ENCODE measurements around the gene LIMCH1.
"Not testable (repeated sequence)": the region's sequence is repeated elsewhere in the genome, so short reads cannot be mapped to it uniquely, and the experiment has no call there.

LIMCH1 gene

GRCh38 chr4:41538017-41538733, at the start of gene LIMCH1:
LIMCH1 (plus strand) TSS chr4:41538157; CDS start chr4:41605996, 67,839 bp downstream.
- TF ChIP-seq POLR2AphosphoS5 (IDR thresholded peaks at IDR 0.05; ENCODE audit: borderline replicate concordance, low read depth, low read length), result no peak
- H3K36me3 ChIP-seq (ENCODE audit: insufficient read depth, low read length), result no peaks in the 10 kb centered on the region
- no peaks in the 10 kb centered on the region for H3K9me3 ChIP-seq (ENCODE audit: low read depth, low read length)
- no peak within 1 kb of the TSS for H3K27ac ChIP-seq
- no peak for DNase-seq (ENCODE audit: low read depth, low spot score)
- H3K9ac ChIP-seq (ENCODE audit: insufficient read length), result no peak within 1 kb of the TSS
- H3K4me3 ChIP-seq, result no peak within 1 kb of the TSS

- not testable (repeated sequence) for H3K36me3 ChIP-seq (ENCODE audit: insufficient read depth, low read length); DNase-seq (ENCODE audit: low read depth, low spot score); H3K27ac ChIP-seq; H3K9me3 ChIP-seq (ENCODE audit: low read depth, low read length); H3K9ac ChIP-seq (ENCODE audit: insufficient read length); H3K4me3 ChIP-seq
These were observed 46.8 kb upstream of the LIMCH1 start for GRCh38 chr4:41491081-41491576.

- DNase-seq (ENCODE audit: low read depth, low spot score), result no peak
- Histone ChIP-seq H3K36me3 (ENCODE audit: insufficient read depth, low read length) (no peaks in the 10 kb centered on the region), H3K9me3 (ENCODE audit: low read depth, low read length) (no peaks in the 10 kb centered on the region), H3K27ac (no peak overlapping the region), H3K9ac (ENCODE audit: insufficient read length) (no peak overlapping the region), H3K4me3 (no peak overlapping the region)
- no peak for TF ChIP-seq POLR2AphosphoS5 (IDR thresholded peaks at IDR 0.05; ENCODE audit: borderline replicate concordance, low read depth, low read length)
- TF ChIP-seq EZH2 (IDR thresholded peaks at IDR 0.05), result no peak
- no peak for TF ChIP-seq FOXP2 (optimal IDR thresholded peaks at IDR 0.05; ENCODE audit: control extremely low read depth, extremely low read length, insufficient read depth)
These were observed 41.0 kb upstream of the LIMCH1 start for GRCh38 chr4:41496977-41497376.

GRCh38 chr4:41498177-41498576, 39.8 kb upstream of the LIMCH1 start:
- Histone ChIP-seq H3K9me3 (ENCODE audit: low read depth, low read length) (no peaks in the 10 kb centered on the region), H3K4me3 (no peak overlapping the region), H3K27ac (no peak overlapping the region), H3K36me3 (ENCODE audit: insufficient read depth, low read length) (no peaks in the 10 kb centered on the region), H3K9ac (ENCODE audit: insufficient read length) (no peak overlapping the region)
- no peak for TF ChIP-seq EZH2 (IDR thresholded peaks at IDR 0.05)
- no peak for TF ChIP-seq FOXP2 (optimal IDR thresholded peaks at IDR 0.05; ENCODE audit: control extremely low read depth, extremely low read length, insufficient read depth)
- no peak for TF ChIP-seq POLR2AphosphoS5 (IDR thresholded peaks at IDR 0.05; ENCODE audit: borderline replicate concordance, low read depth, low read length)
- no peak for DNase-seq (ENCODE audit: low read depth, low spot score)

- Histone ChIP-seq H3K9me3 (ENCODE audit: low read depth, low read length) (no peaks in the 10 kb centered on the region), H3K9ac (ENCODE audit: insufficient read length) (no peak overlapping the region), H3K4me3 (no peak overlapping the region), H3K27ac (no peak overlapping the region), H3K36me3 (ENCODE audit: insufficient read depth, low read length) (no peaks in the 10 kb centered on the region)
- TF ChIP-seq EZH2 (IDR thresholded peaks at IDR 0.05) (no peak), FOXP2 (optimal IDR thresholded peaks at IDR 0.05; ENCODE audit: control extremely low read depth, extremely low read length, insufficient read depth) (no peak), POLR2AphosphoS5 (IDR thresholded peaks at IDR 0.05; ENCODE audit: borderline replicate concordance, low read depth, low read length) (no peak)
- DNase-seq (ENCODE audit: low read depth, low spot score), result no peak
These were observed 33.7 kb upstream of the LIMCH1 start for GRCh38 chr4:41504167-41504818.

- no peak overlapping the region for H3K9ac ChIP-seq (ENCODE audit: insufficient read length)
- H3K9me3 ChIP-seq (ENCODE audit: low read depth, low read length), result no peaks in the 10 kb centered on the region
- DNase-seq (ENCODE audit: low read depth, low spot score), result no peak
- TF ChIP-seq POLR2AphosphoS5 (IDR thresholded peaks at IDR 0.05; ENCODE audit: borderline replicate concordance, low read depth, low read length), result no peak
- TF ChIP-seq FOXP2 (optimal IDR thresholded peaks at IDR 0.05; ENCODE audit: control extremely low read depth, extremely low read length, insufficient read depth), result no peak
- no peak for TF ChIP-seq EZH2 (IDR thresholded peaks at IDR 0.05)
- H3K36me3 ChIP-seq (ENCODE audit: insufficient read depth, low read length), result no peaks in the 10 kb centered on the region
- no peak overlapping the region for H3K4me3 ChIP-seq
- no peak overlapping the region for H3K27ac ChIP-seq
These were observed 32.7 kb upstream of the LIMCH1 start for GRCh38 chr4:41505161-41505661.

GRCh38 chr4:41506130-41506529, 31.8 kb upstream of the LIMCH1 start:
- no peak overlapping the region for H3K27ac ChIP-seq
- no peaks in the 10 kb centered on the region for H3K36me3 ChIP-seq (ENCODE audit: insufficient read depth, low read length)
- no peak for TF ChIP-seq FOXP2 (optimal IDR thresholded peaks at IDR 0.05; ENCODE audit: control extremely low read depth, extremely low read length, insufficient read depth)
- no peak for TF ChIP-seq EZH2 (IDR thresholded peaks at IDR 0.05)
- no peak for TF ChIP-seq POLR2AphosphoS5 (IDR thresholded peaks at IDR 0.05; ENCODE audit: borderline replicate concordance, low read depth, low read length)
- DNase-seq (ENCODE audit: low read depth, low spot score), result no peak
- no peak overlapping the region for H3K9ac ChIP-seq (ENCODE audit: insufficient read length)
- H3K4me3 ChIP-seq, result no peak overlapping the region
- no peaks in the 10 kb centered on the region for H3K9me3 ChIP-seq (ENCODE audit: low read depth, low read length)

GRCh38 chr4:41507291-41507947, 30.5 kb upstream of the LIMCH1 start:
- Histone ChIP-seq H3K27ac (no peak overlapping the region), H3K4me3 (no peak overlapping the region), H3K36me3 (ENCODE audit: insufficient read depth, low read length) (no peaks in the 10 kb centered on the region), H3K9me3 (ENCODE audit: low read depth, low read length) (no peaks in the 10 kb centered on the region), H3K9ac (ENCODE audit: insufficient read length) (no peak overlapping the region)
- no peak for TF ChIP-seq EZH2 (IDR thresholded peaks at IDR 0.05)
- TF ChIP-seq FOXP2 (optimal IDR thresholded peaks at IDR 0.05; ENCODE audit: control extremely low read depth, extremely low read length, insufficient read depth), result no peak
- TF ChIP-seq POLR2AphosphoS5 (IDR thresholded peaks at IDR 0.05; ENCODE audit: borderline replicate concordance, low read depth, low read length), result no peak
- no peak for DNase-seq (ENCODE audit: low read depth, low spot score)
